H1 (cell line): ENCODE measurements around the gene ASS1. TPM values are rescaled to one million over a fixed set of nuclear protein-coding genes. Genes with fewer than 3 reads are reported as not detected.

Experiments
- CTCF ChIA-PET: fragments of 300-600 bp; sonication (Branson Sonifier 250); formaldehyde crosslinking; loops from one replicate; lab custom pipeline; 2021; ENCODE audit not compliant: partially characterized antibody; lab: Charles Lee
- POLR2A ChIA-PET: fragments of 300-600 bp; sonication (Branson Sonifier 250); formaldehyde crosslinking; loops from one replicate; lab custom pipeline; 2021; ENCODE audit warnings: inconsistent platforms; ENCODE audit not compliant: partially characterized antibody; lab: Charles Lee
- DNase-seq, 2 experiments: peaks; one replicate each; pipeline versions ENCODE4 v3.0.0 to v3.0.0-alpha.2; 2010 to 2022; ENCODE audit warnings: low spot score in 2 of 2, low read depth in 1 of 2, mixed read lengths in 1 of 2
- FAIRE-seq: peaks from 2 replicates; lab custom pipeline; 2011; peaks lifted over from hg19 to GRCh38; lab: Jason Lieb, UNC
- H2AFZ ChIP-seq: 2 replicates; pipeline ENCODE4 v1.8.1; 2012; ENCODE audit warnings: low read length, inconsistent platforms
- H2AK5ac ChIP-seq: 2 replicates; pipeline ENCODE4 v1.6.1; 2013; ENCODE audit warnings: low read depth, low read length
- H2BK120ac ChIP-seq: replicated peaks from 2 replicates; pipeline ENCODE3; 2013; ENCODE audit warnings: low read depth, low read length, inconsistent platforms
- H2BK12ac ChIP-seq: 2 replicates; pipeline ENCODE4 v1.6.1; 2013; ENCODE audit warnings: low read depth, low read length
- H2BK15ac ChIP-seq: 2 replicates; pipeline ENCODE4 v1.6.1; 2013; ENCODE audit warnings: low read length
- H2BK20ac ChIP-seq: 2 replicates; pipeline ENCODE4 v1.6.1; 2013; ENCODE audit warnings: low read length
- H2BK5ac ChIP-seq: 2 replicates; pipeline ENCODE4 v1.6.1; 2013; ENCODE audit warnings: low read depth, low read length
- H3K14ac ChIP-seq: 2 replicates; pipeline ENCODE4 v1.6.1; 2013; ENCODE audit warnings: inconsistent platforms; ENCODE audit not compliant: insufficient read length
- H3K18ac ChIP-seq: 2 replicates; pipeline ENCODE4 v1.6.1; 2013; ENCODE audit warnings: low read length; ENCODE audit errors: extremely low read depth
- H3K23ac ChIP-seq: 2 replicates; pipeline ENCODE4 v1.6.1; 2013; ENCODE audit warnings: inconsistent platforms; ENCODE audit not compliant: insufficient read length
- H3K23me2 ChIP-seq: 2 replicates; pipeline ENCODE4 v1.6.1; 2013; ENCODE audit warnings: low read depth, low read length
- H3K27ac ChIP-seq: 2 replicates; pipeline ENCODE4 v1.6.1; 2011; ENCODE audit warnings: low read depth, low read length, inconsistent platforms
- H3K27me3 ChIP-seq, 4 experiments: replicated peaks in 1 of 4; 1 replicate in 1 of 4; 2 replicates in 3 of 4; pipeline versions ENCODE4 v1.6.1 to v1.8.1; 2011 to 2013; ENCODE audit warnings: low read length in 3 of 4, mild to moderate bottlenecking in 3 of 4, inconsistent platforms in 2 of 4, mixed read lengths in 2 of 4, moderate library complexity in 1 of 4; ENCODE audit not compliant: control insufficient read depth in 3 of 4, insufficient read depth in 3 of 4; ENCODE audit errors: extremely low read depth in 1 of 4
- H3K36me3 ChIP-seq, 4 experiments: 2 replicates each; pipeline versions ENCODE4 v1.6.1 to v1.8.1; 2011 to 2013; ENCODE audit warnings: mild to moderate bottlenecking in 4 of 4, low read length in 3 of 4, moderate library complexity in 2 of 4, control low read depth in 1 of 4, inconsistent platforms in 1 of 4; ENCODE audit not compliant: insufficient read depth in 4 of 4, control insufficient read depth in 2 of 4
- H3K4ac ChIP-seq: replicated peaks from 2 replicates; pipeline ENCODE3; 2013; ENCODE audit warnings: low read length, low read depth, mixed read lengths, inconsistent platforms; ENCODE audit not compliant: insufficient read length
- H3K4me1 ChIP-seq, 4 experiments: replicated peaks in 1 of 4; 1 replicate in 1 of 4; 2 replicates in 3 of 4; pipeline versions ENCODE4 v1.6.1 to v1.8.1; 2011 to 2013; ENCODE audit warnings: low read length in 3 of 4, inconsistent platforms in 2 of 4, mixed read lengths in 1 of 4; ENCODE audit not compliant: insufficient read depth in 4 of 4, control insufficient read depth in 3 of 4
- H3K4me2 ChIP-seq, 2 experiments: 2 replicates each; pipeline versions ENCODE4 v1.6.1 to v1.8.1; 2011 to 2013; ENCODE audit warnings: low read depth in 2 of 2, low read length in 2 of 2, control low read depth in 1 of 2, inconsistent platforms in 1 of 2, mild to moderate bottlenecking in 1 of 2; ENCODE audit not compliant: insufficient read depth in 1 of 2
- H3K4me3 ChIP-seq, 4 experiments: fragments of 200-600, 300-600 bp in 1 of 4; sonication (generic), shearing (Covaris generic), sonication (Bioruptor Twin) in 1 of 4; 2 replicates each; pipeline versions ENCODE4 v1.5.1 to v1.8.1; 2011 to 2016; ENCODE audit warnings: low read length in 4 of 4, low read depth in 3 of 4, control low read depth in 2 of 4, inconsistent platforms in 2 of 4, mild to moderate bottlenecking in 2 of 4, mixed read lengths in 1 of 4, moderate library complexity in 1 of 4; ENCODE audit not compliant: insufficient read depth in 2 of 4; ENCODE audit errors: extremely low read depth in 1 of 4
- H3K56ac ChIP-seq: replicated peaks from 2 replicates; pipeline ENCODE3; 2013; ENCODE audit warnings: low read depth, mild to moderate bottlenecking, mixed read lengths, low read length, inconsistent platforms; ENCODE audit not compliant: insufficient read length
- H3K79me1 ChIP-seq: 2 replicates; pipeline ENCODE4 v1.6.1; 2013; ENCODE audit warnings: low read depth, low read length, control low read depth
- H3K79me2 ChIP-seq, 2 experiments: 2 replicates each; pipeline versions ENCODE4 v1.6.1 to v1.8.1; 2012 to 2013; ENCODE audit warnings: low read length in 2 of 2, mild to moderate bottlenecking in 2 of 2, inconsistent platforms in 1 of 2; ENCODE audit not compliant: insufficient read depth in 2 of 2, control insufficient read depth in 1 of 2
- H3K9ac ChIP-seq, 4 experiments: replicated peaks in 1 of 4; 1 replicate in 1 of 4; 2 replicates in 3 of 4; pipeline versions ENCODE4 v1.6.1 to v1.8.1; 2011 to 2013; ENCODE audit warnings: low read depth in 3 of 4, low read length in 3 of 4, control low read depth in 2 of 4, mild to moderate bottlenecking in 2 of 4, moderate library complexity in 2 of 4, inconsistent platforms in 1 of 4; ENCODE audit errors: extremely low read depth in 1 of 4
- H3K9me3 ChIP-seq, 2 experiments: 2 replicates each; pipeline versions ENCODE4 v1.6.1 to v1.8.1; 2012 to 2013; ENCODE audit warnings: mild to moderate bottlenecking in 2 of 2, moderate library complexity in 2 of 2, control low read depth in 1 of 2, inconsistent platforms in 1 of 2, low read depth in 1 of 2, low read length in 1 of 2, mixed read lengths in 1 of 2; ENCODE audit not compliant: insufficient read depth in 2 of 2
- H4K20me1 ChIP-seq, 2 experiments: replicated peaks in 1 of 2; 2 replicates each; pipeline versions ENCODE3 to v1.8.1; 2011 to 2013; ENCODE audit warnings: inconsistent platforms in 2 of 2, low read length in 2 of 2, mild to moderate bottlenecking in 1 of 2; ENCODE audit not compliant: insufficient read depth in 2 of 2, control insufficient read depth in 1 of 2
- H4K5ac ChIP-seq: 2 replicates; pipeline ENCODE4 v1.6.1; 2013; ENCODE audit warnings: low read length, low read depth, mixed read lengths, inconsistent platforms; ENCODE audit not compliant: insufficient read length
- H4K8ac ChIP-seq: 2 replicates; pipeline ENCODE4 v1.8.0; 2013; ENCODE audit warnings: mild to moderate bottlenecking, moderate library complexity, low read length, inconsistent platforms; ENCODE audit not compliant: insufficient read depth; ENCODE audit errors: extremely low read depth
- H4K91ac ChIP-seq: replicated peaks from 2 replicates; pipeline ENCODE3; 2013; ENCODE audit warnings: low read length, mixed read lengths, inconsistent platforms; ENCODE audit not compliant: insufficient read length
- CBX5 ChIP-seq: fragments of 300-800, 300-1000 bp; sonication (generic); IDR thresholded peaks from 2 replicates; pipeline ENCODE4 v1.7.1; 2016; ENCODE audit warnings: antibody characterized with exemption, low read length, low read depth
- CREB1 ChIP-seq: IDR thresholded peaks from 2 replicates; pipeline ENCODE4 v1.6.1; 2012; ENCODE audit warnings: inconsistent platforms
- HDAC6 ChIP-seq: IDR thresholded peaks from one replicate; pipeline ENCODE4 v1.7.1; 2012; ENCODE audit warnings: low read depth, mild to moderate bottlenecking, inconsistent platforms, low read length, moderate library complexity
- MAFK ChIP-seq: IDR thresholded peaks from 2 replicates; pipeline ENCODE4 v1.6.1; 2012; ENCODE audit warnings: low read depth, mild to moderate bottlenecking, improper control_type of control experiment, low read length
- RAD21 ChIP-seq, 2 experiments: IDR thresholded peaks in 1 of 2; conservative IDR thresholded peaks in 1 of 2; 2 replicates each; pipeline ENCODE4 v1.6.1; 2011; ENCODE audit warnings: low read depth in 2 of 2, low read length in 2 of 2, improper control_type of control experiment in 1 of 2, inconsistent platforms in 1 of 2, mild to moderate bottlenecking in 1 of 2, moderate library complexity in 1 of 2
- SP1 ChIP-seq: IDR thresholded peaks from 2 replicates; pipeline ENCODE4 v1.6.1; 2011; ENCODE audit warnings: low read depth, low read length
- SRF ChIP-seq: IDR thresholded peaks from 2 replicates; pipeline ENCODE4 v1.6.1; 2011; ENCODE audit warnings: mild to moderate bottlenecking, low read depth, low read length, moderate library complexity
- TBP ChIP-seq: IDR thresholded peaks from 2 replicates; pipeline ENCODE4 v1.6.1; 2011; ENCODE audit warnings: low read depth, low read length, improper control_type of control experiment
- WGBS, 2 experiments: shearing (Covaris generic) in 1 of 2; methylation state at CpG; one replicate each; pipeline versions ENCODE4 v1.1.6 to v1.1.7; 2013 to 2015; ENCODE audit warnings: low lambda C conversion rate in 2 of 2, mixed read lengths in 2 of 2, inconsistent platforms in 1 of 2, low coverage in 1 of 2, missing lambda C conversion rate in 1 of 2; ENCODE audit not compliant: insufficient replicate concordance in 2 of 2, insufficient coverage in 1 of 2, insufficient read length in 1 of 2; ENCODE audit errors: extremely low coverage in 1 of 2, missing lambda C conversion rate in 1 of 2; 5-methylcytosine and 5-hydroxymethylcytosine counted together
- polyA plus RNA-seq, 7 experiments: library from polyadenylated mRNA; depleted of rRNA in 3 of 7; stranded (reverse) in 5 of 7; unstranded in 2 of 7; fragments of >200 nt in 5 of 7; fragments of 200-250 nt in 2 of 7; gene quantifications; 1 replicate in 5 of 7; 2 replicates in 1 of 7; 4 replicates in 1 of 7; pipeline versions ENCODE4 v1.2.1 to v1.2.3, GENCODE V29; 2011 to 2013; ENCODE audit warnings: missing spikeins in 2 of 7, mixed read lengths in 2 of 7
- total RNA-seq: library from RNA; stranded (reverse); fragmentation: NEBNext Ultra II Directional; extraction: Animal tissue kit (Norgen Biotek cat#: 25700); gene quantifications from 2 replicates; pipeline ENCODE4 v1.2.1, GENCODE V29; 2021
- TF ChIP-seq, protein P1 (sequence below): IDR thresholded peaks from 2 replicates; pipeline ENCODE4 v1.6.1; 2012; ENCODE audit warnings: inconsistent platforms
- TF ChIP-seq, protein P2 (sequence below), 3 experiments: IDR thresholded peaks; 1 replicate in 2 of 3; 2 replicates in 1 of 3; pipeline versions ENCODE4 v1.5.1 to v1.6.1; 2011; ENCODE audit warnings: low read length in 3 of 3, mild to moderate bottlenecking in 3 of 3, inconsistent platforms in 2 of 3, low read depth in 1 of 3, moderate library complexity in 1 of 3; ENCODE audit not compliant: insufficient read depth in 1 of 3; ENCODE audit errors: control extremely low read depth in 1 of 3

ASS1 gene
- total and polyA plus RNA-seq, 2 of the 8 experiments (the other 6 are each of a cell fraction or from before 2014, with no cell fraction given): 108 to 296 TPM

GRCh38 chr9:130523921-130524320, 79.2 kb downstream of the ASS1 start:
- Histone ChIP-seq H3K18ac (peak overlapping the region; percentile 42; the same call in 1 of the 2 replicates), H2BK5ac (peak overlapping the region; percentile 90; the same call in 1 of the 2 replicates), H3K56ac (no peak overlapping the region), H2AK5ac (peak overlapping the region; percentile 69; the same call in 1 of the 2 replicates), H3K14ac (no peak overlapping the region), H4K20me1 (no peaks in the 10 kb centered on the region), H2BK20ac (peak overlapping the region; percentile 80), H3K36me3 (no peaks in the 10 kb centered on the region), H3K27me3 (no peaks in the 10 kb centered on the region), H3K4ac (no peak overlapping the region), H3K4me2 (no peak overlapping the region; a peak in 1 of 4 replicates), H3K9me3 (no peaks in the 10 kb centered on the region), H2AFZ (peak overlapping the region; percentile 75), H2BK12ac (peak overlapping the region; percentile 88; the same call in 1 of the 2 replicates), H3K79me1 (no peaks in the 10 kb centered on the region), H3K27ac (peak overlapping the region; percentile 2; the same call in 1 of the 2 replicates), H3K9ac (no peak overlapping the region), H3K4me3 (no peak overlapping the region), H4K8ac (peak overlapping the region; percentile 43), H3K79me2 (no peaks in the 10 kb centered on the region), H2BK15ac (peak overlapping the region; percentile 63; the same call in 1 of the 2 replicates), H3K23me2 (no peaks in the 10 kb centered on the region), H2BK120ac (peak overlapping the region; percentile 12), H3K23ac (no peak overlapping the region), H4K91ac (peak overlapping the region; percentile 45), H4K5ac (peak overlapping the region; percentile 28), H3K4me1 (peaks cover 0 to 33% (median 18%) of the 10 kb centered on the region in 4 experiments; a peak in 6 of 7 replicates)
- 43% methylated on average over 12 of the region's 12 CpGs; no CpG with 5 or more reads in 1 of the 2 experiments for WGBS, 2 experiments
- ChIA-PET CTCF (interaction anchor here (0.8 kb wide), 1 partner anchor 63 kb away, joined by 3 read pairs; no protein-coding TSS in a partner anchor), POLR2A (interaction anchor here (0.8 to 2.0 kb wide), 3 partner anchors 15 to 35 kb away, joined by 3 to 4 read pairs (median 3); no protein-coding TSS in a partner anchor)
- DNase-seq: peak in 1 of 2 experiments; percentile 66
- no peak for FAIRE-seq
- TF ChIP-seq RAD21 (IDR thresholded peaks at IDR 0.05 in 1 of 2, conservative IDR thresholded peaks at IDR 0.05 in 1 of 2; ENCODE audit: low read depth in 2 of 2, low read length in 2 of 2) (no peak; a peak in 1 of 4 replicates), CBX5 (no peak), HDAC6 (no peak), SRF (no peak), MAFK (no peak), CREB1 (no peak), SP1 (no peak), TBP (no peak)
- TF ChIP-seq, protein P1, sequence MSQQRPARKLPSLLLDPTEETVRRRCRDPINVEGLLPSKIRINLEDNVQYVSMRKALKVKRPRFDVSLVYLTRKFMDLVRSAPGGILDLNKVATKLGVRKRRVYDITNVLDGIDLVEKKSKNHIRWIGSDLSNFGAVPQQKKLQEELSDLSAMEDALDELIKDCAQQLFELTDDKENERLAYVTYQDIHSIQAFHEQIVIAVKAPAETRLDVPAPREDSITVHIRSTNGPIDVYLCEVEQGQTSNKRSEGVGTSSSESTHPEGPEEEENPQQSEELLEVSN: no peak
- TF ChIP-seq, protein P2, sequence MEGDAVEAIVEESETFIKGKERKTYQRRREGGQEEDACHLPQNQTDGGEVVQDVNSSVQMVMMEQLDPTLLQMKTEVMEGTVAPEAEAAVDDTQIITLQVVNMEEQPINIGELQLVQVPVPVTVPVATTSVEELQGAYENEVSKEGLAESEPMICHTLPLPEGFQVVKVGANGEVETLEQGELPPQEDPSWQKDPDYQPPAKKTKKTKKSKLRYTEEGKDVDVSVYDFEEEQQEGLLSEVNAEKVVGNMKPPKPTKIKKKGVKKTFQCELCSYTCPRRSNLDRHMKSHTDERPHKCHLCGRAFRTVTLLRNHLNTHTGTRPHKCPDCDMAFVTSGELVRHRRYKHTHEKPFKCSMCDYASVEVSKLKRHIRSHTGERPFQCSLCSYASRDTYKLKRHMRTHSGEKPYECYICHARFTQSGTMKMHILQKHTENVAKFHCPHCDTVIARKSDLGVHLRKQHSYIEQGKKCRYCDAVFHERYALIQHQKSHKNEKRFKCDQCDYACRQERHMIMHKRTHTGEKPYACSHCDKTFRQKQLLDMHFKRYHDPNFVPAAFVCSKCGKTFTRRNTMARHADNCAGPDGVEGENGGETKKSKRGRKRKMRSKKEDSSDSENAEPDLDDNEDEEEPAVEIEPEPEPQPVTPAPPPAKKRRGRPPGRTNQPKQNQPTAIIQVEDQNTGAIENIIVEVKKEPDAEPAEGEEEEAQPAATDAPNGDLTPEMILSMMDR (IDR thresholded peaks at IDR 0.05; ENCODE audit: control extremely low read depth in 1 of 3, insufficient read depth in 1 of 3, low read depth in 1 of 3, low read length in 3 of 3): no peak
